ENCODE results near the gene VEGFA. TPM values are rescaled to one million over a fixed set of nuclear protein-coding genes. Genes with fewer than 3 reads are reported as not detected.

The VEGFA gene
- total and polyA plus RNA-seq, 2 donors, result 18.4 to 24.1 TPM

GRCh38 chr6:43742931-43743632 is 26.9 kb upstream of the VEGFA start:
- H3K27ac ChIP-seq (ENCODE audit: low read depth in 1 of 2, low read length in 1 of 2), result no peak overlapping the region
- no peak overlapping the region for H3K4me3 ChIP-seq (ENCODE audit: low read length in 2 of 2)
- H3K36me3 ChIP-seq (ENCODE audit: control insufficient read depth in 2 of 2, insufficient read depth in 2 of 2, low read length in 1 of 2), result no peaks in the 10 kb centered on the region
- WGBS, result 94% methylated on average over 9 of the region's 9 CpGs
- H3K4me1 ChIP-seq (ENCODE audit: control insufficient read depth in 2 of 2, insufficient read depth in 2 of 2, low read length in 2 of 2), result peaks cover 2 to 3% of the 10 kb centered on the region in 2 donors
- H3K27me3 ChIP-seq (ENCODE audit: control insufficient read depth in 2 of 2, insufficient read depth in 1 of 2, low read length in 1 of 2), result no peaks in the 10 kb centered on the region
- no peaks in the 10 kb centered on the region for H3K9me3 ChIP-seq (ENCODE audit: control insufficient read depth in 2 of 2, insufficient read depth in 1 of 2, low read length in 1 of 2)
- DNase-seq (ENCODE audit: low read depth in 6 of 9, low spot score in 9 of 9), result no peak

GRCh38 chr6:43743682-43744381 is 26.2 kb upstream of the VEGFA start:
- H3K4me3 ChIP-seq (ENCODE audit: low read length in 2 of 2), result no peak overlapping the region
- H3K27ac ChIP-seq (ENCODE audit: low read depth in 1 of 2, low read length in 1 of 2), result no peak overlapping the region
- 86% methylated on average over 5 of the region's 5 CpGs for WGBS
- H3K36me3 ChIP-seq (ENCODE audit: control insufficient read depth in 2 of 2, insufficient read depth in 2 of 2, low read length in 1 of 2), result no peaks in the 10 kb centered on the region
- peaks cover 2 to 3% of the 10 kb centered on the region in 2 donors for H3K4me1 ChIP-seq (ENCODE audit: control insufficient read depth in 2 of 2, insufficient read depth in 2 of 2, low read length in 2 of 2)
- H3K27me3 ChIP-seq (ENCODE audit: control insufficient read depth in 2 of 2, insufficient read depth in 1 of 2, low read length in 1 of 2), result no peaks in the 10 kb centered on the region
- H3K9me3 ChIP-seq (ENCODE audit: control insufficient read depth in 2 of 2, insufficient read depth in 1 of 2, low read length in 1 of 2), result no peaks in the 10 kb centered on the region
- DNase-seq (ENCODE audit: low read depth in 6 of 9, low spot score in 9 of 9), result no peak

DNA sequence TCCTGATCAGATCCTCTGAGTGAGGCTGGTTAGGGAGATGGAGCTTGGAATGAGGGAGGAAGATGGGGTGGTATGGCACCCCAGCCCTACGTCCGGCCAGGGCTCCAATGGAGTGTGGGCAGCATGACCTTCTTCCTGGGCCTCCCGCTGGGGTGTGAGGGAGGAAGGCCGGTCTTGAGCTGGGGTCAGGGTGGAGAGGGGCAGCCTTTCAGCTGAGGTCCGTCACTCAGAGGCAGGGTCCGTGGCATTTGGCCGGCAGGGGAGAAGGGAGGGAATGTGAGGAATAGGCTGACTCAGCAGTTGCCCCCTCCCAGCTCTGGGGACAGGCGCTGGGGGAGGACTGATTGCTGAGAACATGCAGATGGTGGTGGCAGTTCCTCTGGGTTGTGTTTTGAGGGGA is 25.5 kb upstream of the VEGFA start:
- DNase-seq (ENCODE audit: low read depth in 6 of 9, low spot score in 9 of 9), result no peak
- peaks cover 2 to 3% of the 10 kb centered on the region in 2 donors for H3K4me1 ChIP-seq (ENCODE audit: control insufficient read depth in 2 of 2, insufficient read depth in 2 of 2, low read length in 2 of 2)
- no peak overlapping the region for H3K4me3 ChIP-seq (ENCODE audit: low read length in 2 of 2)
- H3K36me3 ChIP-seq (ENCODE audit: control insufficient read depth in 2 of 2, insufficient read depth in 2 of 2, low read length in 1 of 2), result no peaks in the 10 kb centered on the region
- no peaks in the 10 kb centered on the region for H3K27me3 ChIP-seq (ENCODE audit: control insufficient read depth in 2 of 2, insufficient read depth in 1 of 2, low read length in 1 of 2)
- WGBS, result 94% methylated on average over 8 of the region's 8 CpGs
- H3K27ac ChIP-seq (ENCODE audit: low read depth in 1 of 2, low read length in 1 of 2), result no peak overlapping the region
- no peaks in the 10 kb centered on the region for H3K9me3 ChIP-seq (ENCODE audit: control insufficient read depth in 2 of 2, insufficient read depth in 1 of 2, low read length in 1 of 2)

GRCh38 chr6:43744931-43745727 is 24.9 kb upstream of the VEGFA start:
- H3K4me1 ChIP-seq (ENCODE audit: control insufficient read depth in 2 of 2, insufficient read depth in 2 of 2, low read length in 2 of 2), result peaks cover 0 to 2% of the 10 kb centered on the region in 2 donors
- no peak overlapping the region for H3K4me3 ChIP-seq (ENCODE audit: low read length in 2 of 2)
- no peaks in the 10 kb centered on the region for H3K27me3 ChIP-seq (ENCODE audit: control insufficient read depth in 2 of 2, insufficient read depth in 1 of 2, low read length in 1 of 2)
- no peak for DNase-seq (ENCODE audit: low read depth in 6 of 9, low spot score in 9 of 9)
- WGBS, result 94% methylated on average over 16 of the region's 16 CpGs
- H3K36me3 ChIP-seq (ENCODE audit: control insufficient read depth in 2 of 2, insufficient read depth in 2 of 2, low read length in 1 of 2), result no peaks in the 10 kb centered on the region
- no peak overlapping the region for H3K27ac ChIP-seq (ENCODE audit: low read depth in 1 of 2, low read length in 1 of 2)
- H3K9me3 ChIP-seq (ENCODE audit: control insufficient read depth in 2 of 2, insufficient read depth in 1 of 2, low read length in 1 of 2), result no peaks in the 10 kb centered on the region

DNA sequence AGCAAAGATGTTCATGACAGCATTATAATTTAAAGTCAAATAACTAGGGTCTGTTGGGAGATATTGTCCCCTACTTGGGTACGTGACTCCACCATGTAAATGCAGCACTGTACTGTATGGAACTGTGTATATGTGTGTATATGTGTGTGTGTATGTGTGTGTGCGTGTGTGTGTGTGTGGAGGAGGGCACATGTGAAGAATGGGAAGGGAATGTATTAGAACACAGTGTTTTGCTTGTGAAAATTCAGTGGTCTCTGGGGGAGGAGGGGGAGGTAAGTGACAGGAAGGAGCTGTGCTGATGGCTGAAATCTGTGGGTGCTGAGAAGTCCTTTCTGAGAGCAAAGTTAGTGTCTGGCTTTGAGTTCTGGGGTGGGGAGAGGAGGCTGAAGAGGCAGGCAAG is 23.9 kb upstream of the VEGFA start:
- 94% methylated on average over 2 of the region's 2 CpGs for WGBS
- H3K27me3 ChIP-seq (ENCODE audit: control insufficient read depth in 2 of 2, insufficient read depth in 1 of 2, low read length in 1 of 2), result no peaks in the 10 kb centered on the region
- peaks cover 0 to 2% of the 10 kb centered on the region in 2 donors for H3K4me1 ChIP-seq (ENCODE audit: control insufficient read depth in 2 of 2, insufficient read depth in 2 of 2, low read length in 2 of 2)
- no peak for DNase-seq (ENCODE audit: low read depth in 6 of 9, low spot score in 9 of 9)
- H3K9me3 ChIP-seq (ENCODE audit: control insufficient read depth in 2 of 2, insufficient read depth in 1 of 2, low read length in 1 of 2), result no peaks in the 10 kb centered on the region
- H3K4me3 ChIP-seq (ENCODE audit: low read length in 2 of 2), result no peak overlapping the region
- H3K27ac ChIP-seq (ENCODE audit: low read depth in 1 of 2, low read length in 1 of 2), result no peak overlapping the region
- no peaks in the 10 kb centered on the region for H3K36me3 ChIP-seq (ENCODE audit: control insufficient read depth in 2 of 2, insufficient read depth in 2 of 2, low read length in 1 of 2)

GRCh38 chr6:43746613-43747102 is 23.4 kb upstream of the VEGFA start:
- Histone ChIP-seq H3K27ac (ENCODE audit: low read depth in 1 of 2, low read length in 1 of 2) (no peak overlapping the region), H3K9me3 (ENCODE audit: control insufficient read depth in 2 of 2, insufficient read depth in 1 of 2, low read length in 1 of 2) (no peaks in the 10 kb centered on the region), H3K36me3 (ENCODE audit: control insufficient read depth in 2 of 2, insufficient read depth in 2 of 2, low read length in 1 of 2) (no peaks in the 10 kb centered on the region), H3K4me1 (ENCODE audit: control insufficient read depth in 2 of 2, insufficient read depth in 2 of 2, low read length in 2 of 2) (peaks cover 0 to 2% of the 10 kb centered on the region in 2 donors), H3K27me3 (ENCODE audit: control insufficient read depth in 2 of 2, insufficient read depth in 1 of 2, low read length in 1 of 2) (no peaks in the 10 kb centered on the region), H3K4me3 (ENCODE audit: low read length in 2 of 2) (no peak overlapping the region)
- WGBS, result 90% methylated on average over 13 of the region's 13 CpGs
- no peak for DNase-seq (ENCODE audit: low read depth in 6 of 9, low spot score in 9 of 9)

DNA sequence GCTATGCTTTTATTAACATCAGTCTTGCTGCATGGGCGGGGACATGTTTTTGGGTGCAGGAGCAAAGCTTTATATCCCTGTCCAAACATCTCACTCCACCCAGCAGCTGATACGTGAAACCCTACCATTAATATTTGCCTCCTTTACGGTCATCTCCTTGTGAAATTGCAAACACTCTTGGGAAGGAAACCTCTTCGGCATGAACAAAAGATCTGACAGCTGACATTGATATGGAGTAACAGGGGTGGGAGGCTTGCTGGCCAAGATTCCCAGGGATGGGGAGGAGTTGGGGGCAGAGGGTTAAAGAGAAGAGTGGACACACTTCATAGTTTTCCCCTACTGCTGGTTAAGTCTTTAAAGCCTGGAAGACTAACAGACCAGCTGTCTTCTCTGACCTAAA is 22.2 kb upstream of the VEGFA start:
- Histone ChIP-seq H3K9me3 (ENCODE audit: control insufficient read depth in 2 of 2, insufficient read depth in 1 of 2, low read length in 1 of 2) (no peaks in the 10 kb centered on the region), H3K27ac (ENCODE audit: low read depth in 1 of 2, low read length in 1 of 2) (no peak overlapping the region), H3K36me3 (ENCODE audit: control insufficient read depth in 2 of 2, insufficient read depth in 2 of 2, low read length in 1 of 2) (no peaks in the 10 kb centered on the region), H3K4me3 (ENCODE audit: low read length in 2 of 2) (no peak overlapping the region), H3K4me1 (ENCODE audit: control insufficient read depth in 2 of 2, insufficient read depth in 2 of 2, low read length in 2 of 2) (peaks cover 0 to 2% of the 10 kb centered on the region in 2 donors), H3K27me3 (ENCODE audit: control insufficient read depth in 2 of 2, insufficient read depth in 1 of 2, low read length in 1 of 2) (no peaks in the 10 kb centered on the region)
- DNase-seq (ENCODE audit: low read depth in 6 of 9, low spot score in 9 of 9), result no peak
- 96% methylated on average over 4 of the region's 4 CpGs for WGBS

GRCh38 chr6:43748765-43749164 is 21.2 kb upstream of the VEGFA start:
- no peaks in the 10 kb centered on the region for H3K9me3 ChIP-seq (ENCODE audit: control insufficient read depth in 2 of 2, insufficient read depth in 1 of 2, low read length in 1 of 2)
- H3K27me3 ChIP-seq (ENCODE audit: control insufficient read depth in 2 of 2, insufficient read depth in 1 of 2, low read length in 1 of 2), result no peaks in the 10 kb centered on the region
- DNase-seq (ENCODE audit: low read depth in 6 of 9, low spot score in 9 of 9), result no peak
- H3K4me3 ChIP-seq (ENCODE audit: low read length in 2 of 2), result no peak overlapping the region
- WGBS, result 96% methylated on average over 2 of the region's 2 CpGs
- no peak overlapping the region for H3K27ac ChIP-seq (ENCODE audit: low read depth in 1 of 2, low read length in 1 of 2)
- no peaks in the 10 kb centered on the region for H3K36me3 ChIP-seq (ENCODE audit: control insufficient read depth in 2 of 2, insufficient read depth in 2 of 2, low read length in 1 of 2)
- peaks cover 0 to 2% of the 10 kb centered on the region in 2 donors for H3K4me1 ChIP-seq (ENCODE audit: control insufficient read depth in 2 of 2, insufficient read depth in 2 of 2, low read length in 2 of 2)

DNA sequence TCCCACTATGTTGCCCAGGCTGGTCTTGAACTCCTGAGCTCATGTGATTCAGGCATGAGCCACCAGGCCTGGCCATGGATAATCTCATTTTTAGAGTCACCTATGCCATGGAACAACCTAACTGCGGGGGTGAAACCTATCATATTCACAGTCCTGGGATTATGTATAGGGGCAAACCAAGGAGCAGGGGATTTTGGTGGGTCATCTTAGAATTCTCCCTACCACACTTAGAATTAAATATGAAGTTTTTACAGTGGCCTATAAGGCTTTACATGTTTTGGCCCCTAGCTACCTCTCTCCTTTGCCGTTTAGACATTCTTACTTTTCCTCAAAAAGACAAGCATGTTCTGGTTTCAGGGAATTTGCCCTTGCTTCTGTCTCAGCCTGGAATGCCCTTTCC is 20.6 kb upstream of the VEGFA start:
- Histone ChIP-seq H3K4me3 (ENCODE audit: low read length in 2 of 2) (no peak overlapping the region), H3K9me3 (ENCODE audit: control insufficient read depth in 2 of 2, insufficient read depth in 1 of 2, low read length in 1 of 2) (no peaks in the 10 kb centered on the region), H3K4me1 (ENCODE audit: control insufficient read depth in 2 of 2, insufficient read depth in 2 of 2, low read length in 2 of 2) (peaks cover 0 to 2% of the 10 kb centered on the region in 2 donors), H3K36me3 (ENCODE audit: control insufficient read depth in 2 of 2, insufficient read depth in 2 of 2, low read length in 1 of 2) (no peaks in the 10 kb centered on the region), H3K27me3 (ENCODE audit: control insufficient read depth in 2 of 2, insufficient read depth in 1 of 2, low read length in 1 of 2) (no peaks in the 10 kb centered on the region), H3K27ac (ENCODE audit: low read depth in 1 of 2, low read length in 1 of 2) (no peak overlapping the region)
- WGBS, result 91% methylated on average over 2 of the region's 2 CpGs
- DNase-seq (ENCODE audit: low read depth in 6 of 9, low spot score in 9 of 9), result no peak
